HPDE6-E6E7 (cell line): ENCODE data around the gene TP63.
A peak's percentile ranks its signal among the peaks of the same experiment; 100 is the strongest.
"Not testable (repeated sequence)": the region's sequence is repeated elsewhere in the genome, so short reads cannot be mapped to it uniquely, and the experiment has no call there.

Experiments used
- DNase-seq: peaks from one replicate; pipeline ENCODE4 v3.0.0; 2011; ENCODE audit warnings: missing footprints; ENCODE audit errors: extremely low spot score

Gene TP63

DNA sequence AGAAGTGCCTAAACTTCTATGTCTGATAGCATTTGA is at the start of gene TP63:
TP63 (plus strand) TSS at position 17 of the 36 bp plus-strand sequence. CDS start 127 bp downstream, outside the sequence.
- DNase-seq, result no peak

DNA sequence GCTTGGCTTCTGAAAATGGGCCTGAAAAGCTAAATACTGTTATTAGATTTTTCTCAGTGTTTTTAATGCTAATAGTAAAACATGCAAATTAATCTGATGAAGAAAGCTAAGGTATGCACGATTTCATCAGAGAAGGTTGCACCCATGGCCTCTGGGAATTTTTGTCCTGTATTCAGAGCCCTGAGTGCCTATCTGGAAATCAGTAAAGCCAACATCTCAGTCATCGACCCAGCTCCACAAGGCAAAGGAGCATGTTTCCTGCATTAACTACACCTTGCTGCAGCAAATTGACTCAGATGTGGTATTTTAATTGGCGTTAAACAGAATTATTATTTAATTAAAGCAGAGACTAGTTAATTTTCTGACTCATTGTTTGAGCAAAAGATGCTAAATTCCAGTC is 49.0 kb upstream of the TP63 start:
- no peak for DNase-seq

DNA sequence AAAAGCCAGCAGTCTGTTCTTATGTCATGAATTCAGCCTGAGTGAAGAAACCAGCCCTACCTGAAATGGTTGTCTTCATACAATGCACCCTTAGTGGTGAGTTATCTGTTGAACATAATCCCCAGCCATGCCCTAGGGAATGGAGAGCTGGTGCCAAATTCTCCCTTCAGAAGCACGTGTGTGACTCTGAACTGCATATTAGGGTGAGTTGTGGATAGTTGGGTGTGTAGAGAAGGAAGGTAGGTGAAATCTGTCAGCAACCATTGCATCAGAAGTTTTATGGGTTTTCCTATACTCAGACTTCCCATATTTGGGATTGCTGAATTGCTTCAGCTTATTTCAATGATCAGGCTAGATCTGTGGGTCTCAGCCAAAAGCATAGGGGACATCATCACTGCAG is 46.5 kb upstream of the TP63 start:
- no peak for DNase-seq

DNA sequence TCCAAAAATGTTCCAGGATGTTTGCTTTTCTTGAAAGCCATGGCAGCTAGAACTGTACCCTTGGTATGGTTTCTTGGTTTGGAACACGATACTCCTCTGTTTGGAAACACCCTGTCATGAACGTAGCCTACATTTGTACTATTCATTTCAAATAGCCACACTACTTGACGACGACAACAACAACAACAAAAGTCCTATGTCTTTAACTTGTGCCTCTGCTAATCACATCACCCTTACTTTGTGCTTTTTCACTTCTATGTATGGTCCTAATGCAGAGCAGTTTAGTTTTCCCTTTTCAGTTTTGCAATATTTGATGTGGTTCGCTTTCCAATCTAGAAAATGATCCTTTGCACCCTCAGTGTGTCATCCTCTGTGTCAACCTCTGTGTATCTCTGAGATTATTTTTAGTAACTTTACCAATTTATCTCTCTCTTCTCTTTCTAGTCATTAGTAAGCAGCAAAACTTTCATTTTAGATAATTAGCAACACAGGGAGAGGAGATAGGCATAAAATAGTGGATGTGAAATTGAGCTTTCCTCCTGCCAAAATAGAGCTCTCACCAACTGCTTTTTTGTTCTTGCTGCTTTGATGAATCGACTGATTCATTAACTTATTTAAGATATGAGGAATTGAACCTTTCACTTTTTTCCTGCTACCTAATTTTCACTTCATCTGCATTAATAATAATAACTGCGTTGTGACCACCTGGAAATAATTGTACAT is 44.1 kb upstream of the TP63 start:
- no peak for DNase-seq

DNA sequence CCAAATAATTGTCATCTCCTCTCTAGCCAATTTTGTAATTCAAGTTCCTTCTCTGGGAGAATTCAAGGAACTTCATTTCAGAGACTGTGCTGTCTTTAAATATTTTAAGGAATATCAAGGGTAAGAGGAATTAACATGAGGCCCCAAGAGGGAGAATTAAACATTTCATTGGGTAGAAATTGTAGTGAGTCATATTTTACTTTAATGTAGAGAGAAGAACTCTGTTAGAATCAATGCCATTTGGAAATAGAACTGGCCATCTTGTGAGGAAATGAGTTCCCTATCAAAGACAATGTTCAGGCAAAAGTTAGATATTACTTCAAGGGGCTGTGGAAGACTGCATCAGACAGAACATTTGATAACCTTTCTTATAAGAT is 43.5 kb upstream of the TP63 start:
- no peak for DNase-seq

DNA sequence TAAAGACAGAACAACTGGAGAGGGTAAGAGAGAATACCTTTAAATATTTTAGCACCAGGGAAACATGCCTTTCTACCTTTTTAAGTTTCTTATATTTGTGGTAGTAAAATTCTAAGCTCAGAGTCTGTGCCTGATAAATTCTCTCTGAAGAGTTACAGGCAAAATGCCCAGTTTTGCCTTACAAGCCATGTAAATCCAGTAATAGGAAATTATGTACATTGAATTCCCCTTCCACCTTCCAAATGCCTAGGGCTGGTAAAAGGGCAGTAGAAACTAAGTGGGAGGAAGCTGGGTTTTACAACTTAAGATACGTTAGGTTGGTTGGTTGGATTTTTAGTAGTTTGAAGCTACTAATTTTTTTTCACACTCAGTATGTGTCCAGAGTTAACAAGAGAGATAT is 43.1 kb upstream of the TP63 start:
- no peak for DNase-seq

DNA sequence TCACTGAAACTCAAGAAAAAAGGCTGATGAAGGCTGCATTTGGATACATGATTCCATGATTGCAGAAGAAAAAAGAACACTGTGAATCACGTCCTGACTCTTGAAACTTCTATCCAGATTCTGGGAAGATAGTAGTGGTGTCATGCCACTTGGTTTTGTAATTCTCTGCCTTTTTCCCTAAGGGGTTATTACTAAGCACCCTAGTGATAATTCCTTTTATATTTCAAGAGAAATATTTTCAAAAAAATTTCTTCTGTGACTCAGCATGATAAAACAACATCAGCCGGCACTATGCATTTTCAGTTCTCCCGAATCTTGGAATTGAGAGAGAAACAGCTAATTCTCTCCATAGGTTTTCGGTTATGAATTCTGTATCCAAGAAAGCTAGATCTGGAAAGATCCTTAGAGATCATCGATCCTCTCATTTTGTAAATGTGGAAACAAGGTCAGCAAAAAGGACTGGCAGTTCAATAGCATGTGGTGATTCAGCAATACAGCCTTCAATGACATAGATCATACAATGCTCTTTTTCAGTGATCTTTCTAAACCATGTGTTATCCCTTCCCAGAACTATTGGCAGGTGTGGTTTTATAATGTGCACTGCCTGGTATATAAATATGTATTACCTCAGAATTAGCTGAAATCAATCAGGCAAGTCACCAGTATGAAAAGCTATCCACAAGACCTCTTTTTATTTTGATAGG is 42.6 kb upstream of the TP63 start:
- peak; percentile 36 for DNase-seq

DNA sequence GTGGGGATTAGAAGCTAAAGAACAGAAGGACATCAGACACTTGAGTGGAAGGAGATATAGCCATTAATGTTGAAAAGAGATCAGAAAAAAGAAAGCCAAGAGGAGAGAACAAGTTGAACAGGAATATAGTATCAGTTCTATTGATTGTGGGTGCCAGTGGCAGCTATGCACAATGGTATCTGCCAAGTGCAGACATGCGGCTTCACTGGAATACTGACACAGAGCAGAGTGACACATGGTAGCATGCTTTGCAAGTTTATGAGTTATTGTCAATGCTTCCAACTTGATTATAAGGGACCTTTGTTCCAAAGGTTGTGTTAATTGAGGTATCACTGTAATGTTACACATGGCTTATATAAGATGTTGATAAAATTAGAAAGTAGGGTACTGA is 42.0 kb upstream of the TP63 start:
- no peak for DNase-seq

DNA sequence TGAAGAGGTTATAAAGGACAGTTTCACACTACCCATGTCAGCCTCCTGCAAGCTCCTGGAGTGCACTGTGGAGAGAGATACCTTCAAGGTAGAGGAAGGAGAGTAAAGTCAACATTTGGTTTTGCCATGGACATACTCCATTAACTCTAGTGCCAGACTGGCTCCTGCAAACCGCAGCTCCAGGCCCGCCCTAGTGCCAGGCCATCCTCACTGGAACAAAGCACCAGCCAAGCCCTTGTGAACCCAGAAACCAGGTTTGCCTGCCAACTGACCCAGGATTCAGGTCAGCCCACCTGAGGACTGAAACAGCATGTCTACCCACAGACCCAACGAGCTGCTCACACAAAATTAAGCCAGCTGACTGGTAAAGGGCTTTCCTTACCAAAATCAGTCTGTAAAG is 41.0 kb upstream of the TP63 start:
- no peak for DNase-seq

DNA sequence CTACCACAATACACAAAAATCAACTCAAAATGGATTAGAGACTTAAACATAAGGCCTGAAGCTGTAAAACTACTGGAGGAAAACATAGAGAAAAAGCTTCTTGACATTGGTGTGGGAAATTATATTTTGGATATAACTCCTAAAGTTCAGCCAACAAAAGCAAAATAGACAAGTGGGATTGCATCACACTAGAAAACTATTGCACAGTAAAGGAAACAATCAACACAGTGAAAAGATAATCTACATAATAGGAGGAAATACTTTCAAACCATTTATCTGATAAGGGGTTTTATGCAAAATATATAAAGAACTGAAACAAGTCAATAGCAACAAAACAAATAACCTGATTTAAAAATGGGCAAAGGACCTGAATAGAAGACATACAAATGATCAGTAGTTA is 37.6 kb upstream of the TP63 start:
- DNase-seq, result no peak

DNA sequence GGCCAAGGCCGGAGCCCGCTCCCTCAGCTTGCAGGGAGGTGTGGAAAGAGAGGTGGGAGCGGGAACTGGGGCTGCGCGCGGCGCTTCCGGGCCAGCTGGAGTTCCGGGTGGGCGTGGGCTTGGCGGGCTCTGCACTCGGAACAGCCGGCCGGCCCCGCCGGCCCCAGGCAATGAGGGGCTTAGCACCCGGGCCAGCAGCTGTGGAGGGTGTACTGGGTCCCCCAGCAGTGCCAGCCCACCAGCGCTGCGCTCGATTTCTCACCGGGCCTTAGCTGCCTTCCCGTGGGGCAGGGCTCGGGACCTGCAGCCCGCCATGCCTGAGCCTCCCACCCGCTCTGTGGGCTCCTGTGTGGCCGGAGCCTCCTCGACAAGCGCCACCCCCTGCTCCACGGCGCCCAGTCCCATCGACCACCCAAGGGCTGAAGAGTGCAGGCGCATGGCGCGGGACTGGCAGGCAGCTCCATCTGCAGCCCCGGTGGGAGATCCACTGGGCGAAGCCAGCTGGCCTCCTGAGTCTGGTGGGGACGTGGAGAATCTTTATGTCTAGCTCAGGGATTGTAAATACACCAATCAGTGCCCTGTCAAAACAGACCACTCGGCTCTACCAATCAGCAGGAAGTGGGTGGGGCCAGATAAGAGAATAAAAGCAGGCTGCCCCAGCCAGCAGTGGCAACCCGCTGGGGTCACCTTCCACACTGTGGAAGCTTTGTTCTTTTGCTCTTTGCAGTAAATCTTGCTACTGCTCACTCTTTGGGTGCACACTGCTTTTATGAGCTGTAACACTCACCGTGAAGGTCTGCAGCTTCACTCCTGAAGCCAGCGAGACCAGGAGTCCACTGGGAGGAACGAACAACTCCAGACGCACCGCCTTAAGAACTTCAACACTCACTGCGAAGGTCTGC is 34.9 kb upstream of the TP63 start:
- DNase-seq, result not testable (repeated sequence)

DNA sequence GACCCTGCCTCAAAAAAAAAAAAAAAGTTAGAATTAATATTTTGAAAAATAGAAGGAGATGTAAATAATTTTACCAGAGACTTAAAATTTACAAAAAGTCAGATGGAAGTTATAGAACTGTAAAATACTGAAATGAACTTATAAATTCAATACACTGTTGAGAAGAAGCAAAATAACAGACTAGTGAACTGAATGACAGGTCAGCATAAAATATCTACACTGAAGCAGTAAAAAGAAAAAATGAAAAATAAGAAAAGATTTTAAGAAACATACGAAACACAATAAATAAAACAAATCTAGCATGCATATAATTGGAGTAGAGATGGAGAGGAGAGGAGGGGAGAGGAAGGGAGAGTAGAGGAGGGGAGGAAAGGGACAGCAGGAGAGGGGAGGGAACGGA is 33.3 kb upstream of the TP63 start:
- DNase-seq, result no peak

DNA sequence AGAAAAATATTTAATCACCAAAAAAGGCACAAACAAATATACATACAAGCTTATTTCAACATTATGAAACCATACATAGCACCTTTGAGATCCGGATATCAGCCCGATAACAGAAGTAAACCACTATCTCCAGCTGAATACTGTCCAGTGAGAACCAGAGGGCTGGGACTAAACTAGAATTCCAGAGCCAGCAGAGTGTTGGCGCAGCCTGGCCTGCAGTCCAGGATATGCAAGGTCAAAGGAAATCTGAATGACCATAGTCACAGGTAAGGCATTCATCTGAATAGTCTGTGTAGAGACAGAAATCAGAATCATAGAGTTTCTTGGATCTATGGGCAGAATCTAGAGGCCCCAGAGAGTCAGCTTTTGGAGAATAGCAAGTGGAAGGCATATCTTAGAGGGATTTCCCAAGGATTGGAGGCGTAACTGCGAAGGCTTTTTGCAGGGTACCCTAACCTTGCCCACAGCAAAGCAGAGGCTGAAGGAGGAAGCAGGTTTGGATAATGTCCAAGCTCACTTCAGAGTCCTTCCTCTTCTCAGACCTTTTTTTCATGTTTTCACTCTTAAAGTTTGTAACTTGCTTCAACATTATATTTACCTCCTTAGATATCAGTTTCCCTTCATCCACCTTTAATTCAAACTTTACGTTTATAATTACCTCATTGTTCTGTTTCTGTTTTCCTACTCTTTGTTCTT is 32.5 kb upstream of the TP63 start:
- DNase-seq, result no peak

DNA sequence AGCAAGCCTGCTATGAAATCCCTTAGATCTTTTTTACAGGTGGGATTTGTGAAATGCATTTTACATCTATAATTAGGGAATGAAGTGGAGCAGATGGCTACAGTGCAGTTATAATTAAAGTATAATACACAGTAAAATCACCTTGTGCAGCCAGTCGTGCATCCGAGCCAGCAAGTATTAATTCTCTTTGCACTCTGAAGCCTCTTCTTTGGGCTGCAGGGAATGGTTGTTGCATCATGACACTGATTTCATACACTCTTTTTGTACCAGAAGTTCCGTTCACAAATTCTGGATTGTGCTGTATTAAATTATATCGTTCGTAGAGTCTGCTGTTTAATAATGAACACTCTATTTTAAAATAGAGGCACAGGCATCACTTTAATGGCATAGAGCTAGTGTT is 28.7 kb upstream of the TP63 start:
- DNase-seq, result no peak

DNA sequence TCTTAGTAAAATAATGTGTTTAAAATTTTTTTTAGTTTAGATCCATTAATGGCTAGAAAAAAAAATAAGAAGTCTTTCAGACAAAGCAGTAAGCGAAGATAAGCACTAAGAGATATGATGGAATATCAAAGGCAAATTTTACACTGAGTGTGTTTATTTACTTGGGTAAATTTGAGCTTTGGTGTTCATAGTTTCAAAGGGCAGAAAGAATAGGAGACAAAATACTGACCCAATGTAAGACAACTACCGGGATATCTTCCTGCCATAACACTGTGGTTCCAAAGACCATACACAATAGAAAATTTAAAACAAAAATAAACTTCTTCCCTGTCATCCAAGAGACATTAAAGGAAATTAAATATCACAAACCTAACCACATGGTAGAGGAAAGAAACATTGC is 25.5 kb upstream of the TP63 start:
- no peak for DNase-seq

DNA sequence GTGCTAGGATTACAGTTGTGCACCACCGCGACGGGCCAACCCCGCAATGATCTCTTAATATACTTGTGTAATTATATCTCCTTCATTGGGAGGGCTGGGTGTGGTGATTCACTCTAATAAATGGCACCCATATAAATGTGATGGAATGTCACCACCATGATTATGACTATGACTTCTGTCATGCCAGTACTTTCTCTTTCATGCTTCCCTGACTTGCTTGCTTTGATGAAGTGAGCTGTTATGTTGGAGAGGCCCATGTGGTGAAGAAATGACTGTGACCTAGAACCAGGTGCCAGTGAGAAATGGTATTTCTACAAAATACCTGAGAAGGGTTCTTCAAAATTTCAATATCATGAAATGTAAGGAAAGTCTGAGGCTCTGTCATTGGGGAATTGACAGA is 24.4 kb upstream of the TP63 start:
- DNase-seq, result no peak

DNA sequence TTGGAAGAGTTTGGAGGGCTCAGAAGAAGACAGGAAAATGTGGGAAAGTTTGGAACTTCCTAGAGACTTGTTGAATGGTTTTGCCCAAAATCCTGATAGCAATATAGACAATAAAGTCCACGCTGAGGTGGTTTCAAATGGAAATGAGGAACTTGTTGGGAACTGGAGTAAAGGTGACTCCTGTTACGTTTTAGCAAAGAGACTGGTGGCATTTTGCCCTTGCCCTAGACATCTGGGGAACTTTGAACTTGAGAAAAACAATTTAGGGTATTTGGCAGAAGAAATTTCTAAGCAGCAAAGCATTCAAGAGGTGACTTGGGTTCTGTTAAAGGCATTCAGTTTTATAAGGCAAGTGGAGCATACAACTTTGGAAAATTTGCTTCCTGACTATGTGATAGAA is 18.5 kb upstream of the TP63 start:
- not testable (repeated sequence) for DNase-seq

DNA sequence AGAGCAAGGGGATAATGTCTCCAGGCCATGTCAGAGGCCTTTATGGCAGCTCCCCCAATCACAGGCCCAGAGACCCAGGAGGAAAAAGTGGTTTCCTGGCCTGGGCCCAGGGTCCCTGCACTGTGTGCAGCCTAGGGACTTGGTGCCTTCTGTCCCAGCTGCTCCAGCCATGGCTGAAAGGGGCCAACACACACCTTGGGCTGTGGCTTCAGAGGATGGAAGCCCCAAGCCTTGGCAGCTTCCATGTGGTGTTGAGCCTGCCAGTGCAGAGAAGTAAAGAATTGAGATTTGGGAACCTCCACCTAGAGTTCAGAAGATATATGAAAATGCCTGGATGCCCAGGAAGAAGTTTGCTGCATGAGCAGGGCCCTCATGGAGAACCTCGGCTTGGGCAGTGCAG is 18.1 kb upstream of the TP63 start:
- DNase-seq, result no peak

DNA sequence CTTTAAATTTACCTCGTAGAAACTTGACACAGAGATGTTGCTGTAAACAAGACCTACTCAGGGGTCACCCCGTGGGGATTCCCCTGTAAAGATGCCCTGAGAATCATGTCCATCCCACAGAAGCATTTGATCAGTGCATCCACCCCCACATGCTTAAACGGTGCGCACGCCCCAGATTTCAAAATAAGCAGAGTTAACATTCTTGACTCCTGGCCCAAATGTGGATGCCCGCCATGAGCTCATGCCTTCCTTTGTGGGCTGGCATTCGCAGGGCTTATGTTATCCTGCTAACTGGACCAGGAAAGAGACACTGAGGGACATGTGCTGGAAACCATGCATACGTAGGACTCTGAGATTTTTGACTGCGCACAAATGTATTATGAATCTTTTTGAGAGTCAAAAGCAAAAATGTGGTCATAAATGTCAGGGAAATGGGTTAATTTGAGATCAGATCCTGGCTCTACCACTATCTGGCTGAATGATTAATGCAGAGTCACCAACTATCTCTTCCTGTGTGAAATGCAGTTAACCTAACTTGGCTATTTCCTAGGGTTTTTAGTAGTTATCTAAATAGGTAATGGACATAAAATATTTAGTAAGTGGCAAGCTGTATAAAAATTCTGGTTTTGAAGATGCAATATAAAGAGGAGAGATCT is 9.1 kb upstream of the TP63 start:
- no peak for DNase-seq

DNA sequence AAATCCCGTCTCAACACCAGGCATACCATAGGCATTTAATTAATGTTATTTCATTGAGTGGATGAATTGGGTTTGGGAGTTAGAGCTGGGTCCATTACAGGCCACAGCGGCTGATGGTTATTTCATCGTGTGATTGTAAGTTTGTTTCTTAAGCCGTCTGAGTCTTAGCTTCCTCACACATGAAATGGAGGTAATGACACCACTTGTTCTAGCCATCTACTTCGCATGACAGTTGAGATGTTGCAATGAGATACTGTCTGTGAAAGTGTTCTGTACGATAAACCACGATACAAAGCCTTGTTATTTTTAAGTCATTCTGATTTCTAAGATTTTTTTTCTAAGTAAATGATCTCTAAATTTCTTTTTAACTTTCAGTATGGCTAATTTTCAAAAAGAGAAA is 8.6 kb upstream of the TP63 start:
- no peak for DNase-seq

DNA sequence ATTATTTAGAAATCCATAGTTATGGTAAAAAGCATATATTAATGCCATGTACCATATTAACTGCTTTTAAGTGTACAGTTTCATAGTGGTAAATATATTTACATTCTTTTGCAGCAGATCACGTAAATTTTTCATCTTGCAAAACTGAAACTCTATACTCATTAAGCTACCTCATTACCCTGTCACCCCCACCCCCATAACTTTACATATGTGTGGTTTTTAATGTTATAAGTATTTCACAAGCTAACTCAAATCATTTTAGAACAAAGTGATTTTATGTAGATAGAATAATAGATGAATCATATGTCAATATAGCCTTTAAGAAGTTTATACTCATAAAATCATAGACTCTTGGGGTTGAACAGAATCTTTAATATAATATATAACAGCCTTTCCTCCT is 7.1 kb upstream of the TP63 start:
- no peak for DNase-seq

DNA sequence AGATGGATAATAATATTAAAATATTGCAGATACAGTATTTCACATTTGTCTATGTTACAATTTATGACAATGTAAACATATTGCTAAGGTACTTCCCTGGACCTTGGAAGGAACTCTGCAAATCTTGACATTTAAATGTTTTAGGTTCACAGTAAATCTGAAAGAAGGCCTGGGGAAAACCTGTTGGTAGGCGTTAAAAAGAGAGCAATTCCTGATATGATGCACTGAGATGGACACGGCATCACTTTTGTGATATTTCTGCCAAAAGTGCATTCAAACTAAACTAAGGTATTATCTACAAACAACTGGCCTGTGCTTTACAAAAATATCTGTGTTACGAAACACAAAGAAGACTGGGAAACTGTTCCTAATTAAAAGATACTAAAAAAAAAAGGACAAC is 6.1 kb upstream of the TP63 start:
- DNase-seq, result no peak
